HS-27A (cell line): ENCODE results near the gene MCM7.

Source experiments
- DNase-seq: peaks from one replicate; pipeline ENCODE4 v3.0.0-alpha.2; 2012; ENCODE audit warnings: low read depth, missing footprints

The MCM7 gene

GRCh38 chr7:100093925-100094486 lies 7.2 kb downstream of the MCM7 start:
- DNase-seq, result no peak

- no peak for DNase-seq
These were observed 7.7 kb downstream of the MCM7 start for GRCh38 chr7:100093498-100093897.

- no peak for DNase-seq
These were observed 8.1 kb downstream of the MCM7 start for GRCh38 chr7:100093054-100093453.

GRCh38 chr7:100091411-100092181 lies 9.6 kb downstream of the MCM7 start:
- DNase-seq, result no peak

GRCh38 chr7:100090527-100091410 lies 10.4 kb downstream of the MCM7 start:
- DNase-seq, result no peak

- no peak for DNase-seq
These were observed 11.6 kb downstream of the MCM7 start for GRCh38 chr7:100089458-100090196.

- DNase-seq, result no peak
These were observed 12.4 kb downstream of the MCM7 start, which contains the start of gene COPS6 for GRCh38 chr7:100088621-100089457. TSS of gene COPS6 (plus strand) at chr7:100088969. CDS start at chr7:100088991, 22 bp downstream.

GRCh38 chr7:100088095-100088620 lies 13.0 kb downstream of the MCM7 start:
- no peak for DNase-seq

- DNase-seq, result peak; percentile 77
These were observed 14.0 kb downstream of the MCM7 start for GRCh38 chr7:100087055-100087750.

GRCh38 chr7:100085515-100085914 lies 15.7 kb downstream of the MCM7 start:
- no peak for DNase-seq

GRCh38 chr7:100082978-100083377 lies 18.2 kb downstream of the MCM7 start:
- DNase-seq, result no peak

GRCh38 chr7:100081535-100082102 lies 19.6 kb downstream of the MCM7 start, which contains the start of gene ZNF3:
TSS of gene ZNF3 (minus strand) at chr7:100081723. CDS start at chr7:100077357, 4,366 bp downstream.
- DNase-seq, result peak; percentile 88

- DNase-seq, result no peak
These were observed 20.2 kb downstream of the MCM7 start for GRCh38 chr7:100080907-100081534.

- DNase-seq, result no peak
These were observed 22.1 kb downstream of the MCM7 start for GRCh38 chr7:100079024-100079560.

GRCh38 chr7:100077205-100077604 lies 24.0 kb downstream of the MCM7 start:
- DNase-seq, result no peak

GRCh38 chr7:100075418-100075817 lies 25.8 kb downstream of the MCM7 start:
- no peak for DNase-seq

GRCh38 chr7:100074841-100075240 lies 26.4 kb downstream of the MCM7 start:
- no peak for DNase-seq

GRCh38 chr7:100072462-100072861 lies 28.7 kb downstream of the MCM7 start:
- DNase-seq, result no peak
